ENCODE data around the gene NBEAL1. TPM values are rescaled to one million over a fixed set of nuclear protein-coding genes. Genes with fewer than 3 reads are reported as not detected.
"Not testable (repeated sequence)": the region's sequence is repeated elsewhere in the genome, so short reads cannot be mapped to it uniquely, and the experiment has no call there.

The NBEAL1 gene
- total RNA-seq (10 to 100 TPM; 11.0 to 17.9 (median 14.3) TPM), total RNA-seq (16.2 to 63.4 (median 31.2) reads per million in 29 experiments)
- 12.5 TPM for total RNA-seq (2013)

GRCh38 chr2:203014456-203015199 is at the start of gene NBEAL1:
TSS of gene NBEAL1 (plus strand) at chr2:203014875. CDS start at chr2:203016385, 1,510 bp downstream.
- peak; percentile 89 to 95 (median 94) for ATAC-seq (replicated peaks in 1 of 4)
- H3K36me3 ChIP-seq (ENCODE audit: control insufficient read depth in 2 of 2, extremely low read depth in 1 of 2, insufficient read depth in 1 of 2, low read length in 1 of 2) = no peaks in the 10 kb centered on the region
- peak; percentile 86 to 98 (median 92) for DNase-seq
- Mint-ChIP-seq H3K27me3 (no peaks in the 10 kb centered on the region), H3K27ac (peak within 1 kb of the TSS; percentile 86 to 88), H3K36me3 (no peaks in the 10 kb centered on the region), H3K4me1 (peaks cover 39 to 50% (median 44%) of the 10 kb centered on the region in 3 donors), H3K4me3 (peak within 1 kb of the TSS; percentile 86 to 92 (median 88)), H3K9me3 (no peaks in the 10 kb centered on the region)
- no peaks in the 10 kb centered on the region for H3K27me3 ChIP-seq (replicated peaks in 1 of 2; ENCODE audit: control insufficient read depth in 2 of 2, extremely low read depth in 1 of 2, insufficient read depth in 2 of 2, low read length in 1 of 2)
- WGBS (ENCODE audit: insufficient coverage) = under 1% methylated on average over 50 of the region's 59 CpGs
- H3K9me3 ChIP-seq = no peaks in the 10 kb centered on the region
- H3K4me3 ChIP-seq (ENCODE audit: control insufficient read depth in 1 of 2, extremely low read depth in 1 of 2, low read length in 1 of 2) = peak within 1 kb of the TSS; percentile 91
- CTCF ChIA-PET = interaction anchor here in 1 of 2 donors (0.5 kb wide), 1 partner anchor 1563 kb away, joined by 3 read pairs; the partner anchor contains the start of genes STRADB and TRAK2
- POLR2A ChIA-PET = interaction anchor here in 1 of 2 donors (0.5 to 1.8 kb wide), 2 partner anchors 104 to 544 kb away, joined by 3 to 4 read pairs; partner anchors contain the start of gene WDR12
- peaks cover 2 to 15% of the 10 kb centered on the region in 2 experiments for H3K4me1 ChIP-seq (ENCODE audit: control insufficient read depth in 1 of 2, extremely low read depth in 1 of 2, insufficient read depth in 2 of 2, low read length in 2 of 2)
- H3K27ac ChIP-seq (ENCODE audit: low read length) = peak within 1 kb of the TSS; percentile 92

GRCh38 chr2:202965810-202966460 is 48.7 kb upstream of the NBEAL1 start:
- no peaks in the 10 kb centered on the region for H3K27me3 Mint-ChIP-seq
- Histone ChIP-seq H3K27ac (ENCODE audit: low read length) (no peak overlapping the region), H3K4me1 (ENCODE audit: control insufficient read depth in 1 of 2, extremely low read depth in 1 of 2, insufficient read depth in 2 of 2, low read length in 2 of 2) (no peaks in the 10 kb centered on the region), H3K4me3 (ENCODE audit: control insufficient read depth in 1 of 2, extremely low read depth in 1 of 2, low read length in 1 of 2) (no peak overlapping the region), H3K9me3 (no peaks in the 10 kb centered on the region), H3K27me3 (replicated peaks in 1 of 2; ENCODE audit: control insufficient read depth in 2 of 2, extremely low read depth in 1 of 2, insufficient read depth in 2 of 2, low read length in 1 of 2) (no peaks in the 10 kb centered on the region), H3K36me3 (ENCODE audit: control insufficient read depth in 2 of 2, extremely low read depth in 1 of 2, insufficient read depth in 1 of 2, low read length in 1 of 2) (peaks cover 0 to 2% of the 10 kb centered on the region in 2 donors)
- ChIA-PET CTCF (interaction anchor here in 1 of 2 donors (0.7 kb wide), 1 partner anchor 19 kb away, joined by 4 read pairs; no protein-coding TSS in a partner anchor), POLR2A (interaction anchor here in 1 of 2 donors (0.5 kb wide), 1 partner anchor 153 kb away, joined by 3 read pairs; no protein-coding TSS in a partner anchor)
- H3K9me3 Mint-ChIP-seq = no peaks in the 10 kb centered on the region
- DNase-seq = no peak
- H3K4me3 Mint-ChIP-seq = no peak overlapping the region
- H3K4me1 Mint-ChIP-seq = no peaks in the 10 kb centered on the region
- no peak for ATAC-seq (replicated peaks in 1 of 4)
- no peak overlapping the region for H3K27ac Mint-ChIP-seq
- WGBS (ENCODE audit: insufficient coverage) = 38% methylated on average over 2 of the region's 5 CpGs
- H3K36me3 Mint-ChIP-seq = peaks cover 22% of the 10 kb centered on the region

DNA sequence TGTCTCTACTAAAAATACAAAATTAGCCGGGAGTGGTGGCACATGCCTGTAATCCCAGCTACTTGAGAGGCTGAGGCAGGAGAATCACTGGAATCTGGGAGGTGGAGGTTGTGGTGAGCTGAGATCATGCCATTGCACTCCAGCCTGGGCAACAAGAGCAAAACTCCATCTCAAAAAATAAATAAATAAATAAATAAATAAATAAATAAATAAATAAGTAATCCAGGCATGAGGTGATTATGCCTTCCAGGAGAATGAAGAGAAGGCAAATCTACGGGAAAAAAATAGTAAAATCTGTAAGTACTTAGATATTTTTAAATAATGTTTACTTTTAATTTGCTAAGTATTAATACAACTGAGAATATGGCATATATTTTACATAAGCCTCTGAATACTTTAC is 45.3 kb upstream of the NBEAL1 start:
- peaks cover 0 to 12% of the 10 kb centered on the region in 2 donors for H3K36me3 ChIP-seq (ENCODE audit: control insufficient read depth in 2 of 2, extremely low read depth in 1 of 2, insufficient read depth in 1 of 2, low read length in 1 of 2)
- H3K9me3 ChIP-seq; H3K4me3 Mint-ChIP-seq; H3K27ac Mint-ChIP-seq; H3K27ac ChIP-seq (ENCODE audit: low read length); H3K4me1 Mint-ChIP-seq; H3K4me1 ChIP-seq (ENCODE audit: control insufficient read depth in 1 of 2, extremely low read depth in 1 of 2, insufficient read depth in 2 of 2, low read length in 2 of 2); H3K4me3 ChIP-seq (ENCODE audit: control insufficient read depth in 1 of 2, extremely low read depth in 1 of 2, low read length in 1 of 2); H3K27me3 Mint-ChIP-seq; ATAC-seq (replicated peaks in 1 of 4); CTCF ChIA-PET; DNase-seq; H3K27me3 ChIP-seq (replicated peaks in 1 of 2; ENCODE audit: control insufficient read depth in 2 of 2, extremely low read depth in 1 of 2, insufficient read depth in 2 of 2, low read length in 1 of 2); H3K9me3 Mint-ChIP-seq: not testable (repeated sequence)
- no CpG with 5 or more reads among the region's 2 CpGs for WGBS (ENCODE audit: insufficient coverage)
- POLR2A ChIA-PET = interaction anchor here in 1 of 2 donors (0.6 kb wide), 1 partner anchor 63 kb away, joined by 3 read pairs; no protein-coding TSS in a partner anchor
- peaks cover 23% of the 10 kb centered on the region for H3K36me3 Mint-ChIP-seq

- no peaks in the 10 kb centered on the region for H3K9me3 Mint-ChIP-seq
- Histone ChIP-seq H3K27ac (ENCODE audit: low read length) (no peak overlapping the region), H3K27me3 (replicated peaks in 1 of 2; ENCODE audit: control insufficient read depth in 2 of 2, extremely low read depth in 1 of 2, insufficient read depth in 2 of 2, low read length in 1 of 2) (no peaks in the 10 kb centered on the region), H3K36me3 (ENCODE audit: control insufficient read depth in 2 of 2, extremely low read depth in 1 of 2, insufficient read depth in 1 of 2, low read length in 1 of 2) (peaks cover 0 to 10% of the 10 kb centered on the region in 2 donors), H3K4me3 (ENCODE audit: control insufficient read depth in 1 of 2, extremely low read depth in 1 of 2, low read length in 1 of 2) (no peak overlapping the region), H3K4me1 (ENCODE audit: control insufficient read depth in 1 of 2, extremely low read depth in 1 of 2, insufficient read depth in 2 of 2, low read length in 2 of 2) (no peaks in the 10 kb centered on the region), H3K9me3 (no peaks in the 10 kb centered on the region)
- no peak overlapping the region for H3K4me3 Mint-ChIP-seq
- POLR2A ChIA-PET = interaction anchor here in 1 of 2 donors (0.5 kb wide), 1 partner anchor 1865 kb away, joined by 4 read pairs; no protein-coding TSS in a partner anchor
- H3K4me1 Mint-ChIP-seq = no peaks in the 10 kb centered on the region
- ATAC-seq (replicated peaks in 1 of 4) = no peak
- CTCF ChIA-PET = no interaction called here
- WGBS (ENCODE audit: insufficient coverage) = no CpG with 5 or more reads among the region's 3 CpGs
- no peak for DNase-seq
- no peak overlapping the region for H3K27ac Mint-ChIP-seq
- no peaks in the 10 kb centered on the region for H3K27me3 Mint-ChIP-seq
- H3K36me3 Mint-ChIP-seq = peaks cover 37% of the 10 kb centered on the region
These were observed 37.9 kb upstream of the NBEAL1 start for GRCh38 chr2:202976809-202977208.

GRCh38 chr2:202982779-202983491 is 31.7 kb upstream of the NBEAL1 start:
- Mint-ChIP-seq H3K4me3 (no peak overlapping the region), H3K36me3 (peaks cover 36% of the 10 kb centered on the region), H3K27me3 (no peaks in the 10 kb centered on the region), H3K4me1 (no peaks in the 10 kb centered on the region), H3K27ac (no peak overlapping the region), H3K9me3 (no peaks in the 10 kb centered on the region)
- Histone ChIP-seq H3K4me1 (ENCODE audit: control insufficient read depth in 1 of 2, extremely low read depth in 1 of 2, insufficient read depth in 2 of 2, low read length in 2 of 2) (no peaks in the 10 kb centered on the region), H3K4me3 (ENCODE audit: control insufficient read depth in 1 of 2, extremely low read depth in 1 of 2, low read length in 1 of 2) (no peak overlapping the region), H3K36me3 (ENCODE audit: control insufficient read depth in 2 of 2, extremely low read depth in 1 of 2, insufficient read depth in 1 of 2, low read length in 1 of 2) (peaks cover 0 to 6% of the 10 kb centered on the region in 2 donors), H3K27me3 (replicated peaks in 1 of 2; ENCODE audit: control insufficient read depth in 2 of 2, extremely low read depth in 1 of 2, insufficient read depth in 2 of 2, low read length in 1 of 2) (no peaks in the 10 kb centered on the region), H3K9me3 (no peaks in the 10 kb centered on the region), H3K27ac (ENCODE audit: low read length) (no peak overlapping the region)
- POLR2A ChIA-PET = no interaction called here
- DNase-seq (no peak), ATAC-seq (replicated peaks in 1 of 4) (no peak)
- WGBS (ENCODE audit: insufficient coverage) = 100% methylated on average over 1 of the region's 3 CpGs
- CTCF ChIA-PET = no interaction called here

- ChIA-PET POLR2A (no interaction called here), CTCF (no interaction called here)
- Mint-ChIP-seq H3K9me3 (no peaks in the 10 kb centered on the region), H3K27ac (no peak overlapping the region), H3K4me1 (no peaks in the 10 kb centered on the region), H3K4me3 (no peak overlapping the region), H3K36me3 (no peaks in the 10 kb centered on the region), H3K27me3 (peaks cover 0 to 3% of the 10 kb centered on the region in 2 donors)
- Histone ChIP-seq H3K4me1 (ENCODE audit: control insufficient read depth in 1 of 2, extremely low read depth in 1 of 2, insufficient read depth in 2 of 2, low read length in 2 of 2) (no peaks in the 10 kb centered on the region), H3K27me3 (replicated peaks in 1 of 2; ENCODE audit: control insufficient read depth in 2 of 2, extremely low read depth in 1 of 2, insufficient read depth in 2 of 2, low read length in 1 of 2) (no peaks in the 10 kb centered on the region), H3K36me3 (ENCODE audit: control insufficient read depth in 2 of 2, extremely low read depth in 1 of 2, insufficient read depth in 1 of 2, low read length in 1 of 2) (no peaks in the 10 kb centered on the region), H3K9me3 (no peaks in the 10 kb centered on the region), H3K4me3 (ENCODE audit: control insufficient read depth in 1 of 2, extremely low read depth in 1 of 2, low read length in 1 of 2) (no peak overlapping the region), H3K27ac (ENCODE audit: low read length) (no peak overlapping the region)
- no peak for ATAC-seq (replicated peaks in 1 of 4)
- DNase-seq = no peak
- no CpG with 5 or more reads among the region's 1 CpG for WGBS (ENCODE audit: insufficient coverage)
These were observed 24.9 kb upstream of the NBEAL1 start for GRCh38 chr2:202989749-202990148.

Data from T-cell (primary cell).